AG08395 (cell line): ENCODE data around the gene NAPB.
A peak's percentile ranks its signal among the peaks of the same experiment; 100 is the strongest.

ENCODE experiments used
- DNase-seq: peaks from one replicate; pipeline ENCODE4 v3.0.0; 2012; ENCODE audit warnings: mixed read lengths, low spot score

Gene NAPB

DNA sequence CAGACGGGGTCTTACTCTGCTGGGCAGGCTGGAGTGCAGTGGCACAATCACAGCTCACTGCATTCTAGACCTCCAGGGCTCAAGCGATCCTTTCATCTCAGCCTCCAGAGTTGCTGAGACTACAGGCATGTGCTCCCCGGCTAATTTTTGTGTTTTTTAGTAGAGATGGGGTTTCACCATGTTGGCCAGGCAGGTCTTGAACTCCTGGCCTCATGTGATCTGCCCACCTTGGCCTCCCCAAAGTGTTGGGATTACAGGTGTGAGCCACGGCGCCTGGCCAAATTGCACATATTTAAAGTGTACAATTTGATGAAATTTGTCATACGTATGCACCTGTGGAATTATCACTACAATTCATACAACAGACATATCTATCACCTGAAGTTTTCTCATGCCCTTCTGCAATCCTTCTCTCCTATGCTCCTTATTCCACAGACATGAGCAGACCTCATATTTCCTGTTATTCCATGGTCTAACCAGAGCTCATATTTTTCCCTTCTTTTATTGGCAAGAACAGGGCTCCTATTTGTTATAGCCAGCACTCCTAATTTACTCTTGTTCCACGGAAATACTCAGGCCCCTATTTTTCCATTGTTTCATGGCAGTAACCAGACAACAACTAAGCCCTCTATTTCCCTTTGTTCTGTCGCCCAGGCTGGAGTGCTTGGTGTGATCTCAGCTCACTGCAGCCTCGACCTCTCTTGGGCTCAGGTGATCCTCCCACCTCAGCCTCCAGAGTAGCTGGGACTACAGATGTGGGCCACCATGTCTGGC lies 16.0 kb upstream of the NAPB start:
- DNase-seq, result no peak

GRCh38 chr20:23436681-23437080 lies 15.4 kb upstream of the NAPB start:
- DNase-seq, result no peak

GRCh38 chr20:23435626-23436539 lies 14.6 kb upstream of the NAPB start:
- DNase-seq, result no peak

DNA sequence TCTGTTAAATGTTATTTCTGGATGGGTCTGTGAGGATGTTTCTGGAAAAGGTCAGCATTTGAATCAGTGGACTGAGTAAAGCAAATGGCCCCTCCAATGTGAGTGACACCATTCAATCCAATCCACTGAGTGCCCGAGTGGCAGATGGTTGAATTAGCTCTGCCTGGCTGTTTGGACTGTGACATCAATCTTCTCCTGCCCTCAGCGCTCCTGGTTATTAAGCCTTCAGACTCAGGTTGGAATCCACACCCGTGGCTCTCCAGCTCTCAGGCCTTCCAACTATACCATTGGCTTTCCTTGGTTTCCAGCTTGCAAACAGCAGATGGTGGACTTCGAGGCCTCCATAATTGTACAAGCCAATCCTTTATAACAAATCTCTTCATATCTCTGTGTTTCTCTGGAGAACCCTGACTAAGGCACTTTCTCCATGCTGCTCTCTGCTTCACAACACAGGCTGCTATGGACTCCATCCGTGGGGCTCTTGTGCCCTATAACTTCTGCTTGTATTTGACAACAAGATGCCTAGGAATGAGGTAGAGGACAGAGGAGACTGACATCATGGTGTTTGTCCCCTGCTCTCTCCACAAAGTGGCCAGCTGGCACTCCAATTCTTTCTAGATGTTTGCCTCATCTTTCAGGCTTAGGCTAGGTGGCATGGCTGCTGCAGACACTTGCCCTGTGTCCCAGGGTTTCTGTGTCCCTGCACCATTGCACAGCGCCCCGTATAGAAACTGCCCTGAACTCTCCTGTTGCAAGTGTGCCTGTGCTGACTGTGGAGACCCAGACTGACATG lies 13.4 kb upstream of the NAPB start:
- no peak for DNase-seq

- no peak for DNase-seq
Observed at GRCh38 chr20:23433628-23434027, 12.3 kb upstream of the NAPB start.

DNA sequence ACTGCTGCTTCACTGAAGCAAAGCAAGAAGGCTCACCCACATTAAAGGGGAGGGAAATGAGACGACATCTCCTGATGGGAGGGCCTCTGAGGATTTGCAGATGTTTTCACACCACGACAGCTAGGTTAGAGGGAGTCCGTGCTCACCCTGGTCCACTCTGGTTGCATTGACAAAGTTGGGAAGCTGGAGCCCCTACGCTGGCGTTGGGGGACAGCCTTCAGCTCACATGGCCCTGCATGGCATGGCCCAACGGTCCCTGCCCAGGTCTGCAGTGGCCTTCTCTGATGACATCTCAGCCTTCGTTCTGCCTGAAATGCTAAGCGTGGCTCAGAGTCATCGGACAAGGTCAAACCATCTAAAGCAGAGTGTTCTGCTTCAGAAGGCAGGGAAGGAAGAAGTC lies 3.8 kb upstream of the NAPB start:
- no peak for DNase-seq

DNA sequence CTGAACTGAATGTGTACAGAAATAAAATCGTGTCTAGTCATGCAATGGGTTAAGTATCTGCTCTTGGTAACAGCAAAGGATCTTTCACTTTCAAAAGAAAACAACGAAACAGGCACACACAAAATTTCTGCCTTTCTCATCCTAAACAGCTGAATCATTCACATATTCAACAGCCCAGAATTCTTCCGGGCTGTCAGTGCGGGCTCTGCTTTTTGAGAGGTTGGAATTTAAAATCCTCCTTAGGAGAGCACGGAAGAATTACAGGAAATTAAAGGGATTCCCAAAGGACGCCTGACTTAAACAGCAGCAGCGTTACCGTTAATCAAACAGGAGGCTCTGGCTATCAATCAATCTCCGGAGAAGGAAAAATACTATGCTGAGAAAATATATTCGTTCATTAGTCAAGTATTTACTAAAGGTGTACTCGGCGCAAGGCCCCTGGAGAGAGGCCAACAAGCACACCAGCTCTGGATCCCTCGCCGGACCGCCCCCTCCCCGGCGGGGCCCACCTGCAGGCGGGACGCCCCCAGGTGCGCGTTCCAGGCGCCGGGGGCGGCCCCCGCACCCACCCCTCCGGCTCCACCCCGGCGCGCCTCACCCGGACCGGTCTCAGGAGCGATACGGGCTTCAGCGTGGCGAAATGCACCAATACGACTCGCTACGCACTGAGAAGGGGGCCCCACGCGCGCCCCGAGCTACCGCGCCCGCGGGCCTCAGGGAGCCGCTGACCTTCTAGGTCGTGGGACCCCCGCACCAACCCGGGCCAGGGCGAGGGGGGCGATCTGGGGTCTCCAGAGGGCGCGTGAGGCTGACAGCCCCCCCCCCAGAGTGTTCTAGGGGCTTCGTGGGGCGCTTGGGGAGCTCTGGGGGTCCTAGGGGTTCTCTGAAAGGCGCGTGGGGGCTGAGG lies 1.0 kb downstream of the NAPB start:
- DNase-seq, result peak; percentile 73

GRCh38 chr20:23419657-23419994 lies 1.7 kb downstream of the NAPB start:
- no peak for DNase-seq

- no peak for DNase-seq
Observed at GRCh38 chr20:23417861-23418260, 3.4 kb downstream of the NAPB start.

GRCh38 chr20:23415959-23416583 lies 5.2 kb downstream of the NAPB start:
- no peak for DNase-seq

- DNase-seq, result no peak
Observed at GRCh38 chr20:23415555-23415954, 5.7 kb downstream of the NAPB start.

DNA sequence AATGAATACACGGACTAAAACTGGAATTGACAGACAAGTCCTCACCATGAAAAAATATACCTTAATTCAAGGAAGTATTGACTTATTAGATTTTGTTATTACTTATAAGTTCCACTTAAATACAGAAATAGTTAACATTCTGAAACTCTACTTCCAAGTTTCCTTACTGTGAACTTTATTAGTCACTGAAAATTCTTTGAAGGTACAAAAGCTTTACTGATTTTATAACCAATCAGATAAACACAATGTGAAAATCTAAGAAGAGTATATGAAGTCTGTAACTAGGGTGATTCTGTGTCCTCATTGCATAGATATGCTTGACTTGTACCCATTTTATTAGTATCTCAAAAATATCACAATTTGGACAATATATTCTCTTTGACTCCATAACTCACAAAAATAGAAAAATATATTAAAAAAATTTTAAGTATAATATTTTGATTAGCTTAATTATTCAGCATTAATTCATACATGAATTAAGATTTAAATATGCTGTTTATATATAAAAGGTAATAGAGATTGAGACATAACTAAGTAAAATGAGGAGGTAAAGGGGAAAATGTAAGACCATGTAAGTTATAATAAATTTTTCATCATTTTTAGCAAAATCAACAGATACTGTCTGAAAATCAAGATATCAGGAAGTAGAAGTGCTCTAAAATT lies 6.6 kb downstream of the NAPB start:
- no peak for DNase-seq

- DNase-seq, result no peak
Observed at GRCh38 chr20:23413862-23414422, 7.3 kb downstream of the NAPB start.

GRCh38 chr20:23412026-23412425 lies 9.3 kb downstream of the NAPB start:
- DNase-seq, result no peak

DNA sequence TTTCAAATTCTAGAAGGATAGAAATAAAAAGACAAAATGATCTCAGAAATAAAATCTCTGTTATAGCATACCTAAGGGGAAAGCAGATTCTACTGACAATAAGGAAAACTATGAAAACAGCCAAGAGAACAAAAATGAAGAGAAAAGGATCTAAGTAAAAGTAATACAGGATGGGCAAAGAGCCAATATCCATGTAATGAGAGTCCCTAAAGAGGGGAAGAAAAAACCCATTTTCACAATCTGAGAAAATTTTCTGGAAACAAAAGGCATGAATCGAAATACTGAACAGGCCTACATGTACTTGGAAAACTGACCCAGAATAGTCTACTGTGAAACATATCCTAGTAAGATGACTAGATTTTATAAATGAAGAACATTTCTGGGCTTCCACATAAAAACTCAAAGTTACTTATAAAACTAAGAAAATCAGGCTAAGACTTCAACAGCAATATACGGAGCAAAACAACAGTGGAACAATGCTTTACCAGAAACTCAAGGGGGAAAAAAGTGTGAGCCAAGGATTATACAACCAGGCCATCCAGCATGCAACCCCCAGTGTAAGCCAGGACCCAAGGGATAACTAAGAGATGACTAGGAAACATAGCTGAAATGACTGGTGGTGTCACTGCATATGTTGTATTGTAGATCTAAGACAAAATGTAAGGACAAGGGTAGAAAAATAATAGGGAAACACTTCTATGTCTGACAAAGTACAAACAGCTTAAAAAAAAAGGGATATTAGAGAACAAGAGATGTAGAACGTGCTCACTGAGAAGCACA lies 10.2 kb downstream of the NAPB start:
- DNase-seq, result no peak

DNA sequence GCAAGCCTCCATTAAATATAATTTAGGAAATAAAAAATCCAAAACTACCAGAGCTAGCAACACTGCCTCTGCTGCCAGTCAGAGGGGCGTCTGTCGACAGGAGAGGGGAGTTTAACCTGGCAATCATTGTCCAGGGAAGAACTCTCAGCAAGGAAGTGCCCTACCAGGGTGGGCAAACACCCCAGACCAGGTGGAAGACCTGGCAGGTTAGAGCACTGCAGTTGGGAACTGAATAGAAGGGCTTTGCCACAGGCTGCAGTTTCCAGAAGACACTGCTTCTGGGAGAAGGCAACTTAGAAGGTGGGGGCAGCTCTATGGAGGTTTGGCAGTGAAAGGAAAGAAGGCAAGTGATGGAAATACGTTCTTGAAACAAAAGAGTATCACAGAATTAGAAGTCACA lies 11.5 kb downstream of the NAPB start:
- DNase-seq, result no peak

DNA sequence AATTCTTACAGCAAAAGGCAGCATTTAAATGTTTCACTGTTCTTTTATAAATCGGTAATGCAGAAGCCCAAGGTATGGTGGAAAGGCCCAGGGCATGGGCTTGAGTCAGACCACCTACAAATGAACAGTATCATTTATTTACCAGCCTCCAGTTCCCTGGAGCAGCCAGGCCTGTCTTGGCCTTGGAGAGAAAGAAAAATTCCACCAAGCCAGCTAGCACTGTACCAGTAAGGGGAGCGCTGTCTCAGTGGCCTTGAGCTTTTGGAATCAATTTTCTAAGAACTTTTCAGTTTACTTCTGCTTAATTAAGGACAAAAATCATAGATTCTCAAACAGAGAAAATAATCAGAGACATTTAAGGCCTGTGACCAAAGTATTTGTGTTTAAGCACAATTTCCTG lies 12.3 kb downstream of the NAPB start:
- DNase-seq, result no peak

DNA sequence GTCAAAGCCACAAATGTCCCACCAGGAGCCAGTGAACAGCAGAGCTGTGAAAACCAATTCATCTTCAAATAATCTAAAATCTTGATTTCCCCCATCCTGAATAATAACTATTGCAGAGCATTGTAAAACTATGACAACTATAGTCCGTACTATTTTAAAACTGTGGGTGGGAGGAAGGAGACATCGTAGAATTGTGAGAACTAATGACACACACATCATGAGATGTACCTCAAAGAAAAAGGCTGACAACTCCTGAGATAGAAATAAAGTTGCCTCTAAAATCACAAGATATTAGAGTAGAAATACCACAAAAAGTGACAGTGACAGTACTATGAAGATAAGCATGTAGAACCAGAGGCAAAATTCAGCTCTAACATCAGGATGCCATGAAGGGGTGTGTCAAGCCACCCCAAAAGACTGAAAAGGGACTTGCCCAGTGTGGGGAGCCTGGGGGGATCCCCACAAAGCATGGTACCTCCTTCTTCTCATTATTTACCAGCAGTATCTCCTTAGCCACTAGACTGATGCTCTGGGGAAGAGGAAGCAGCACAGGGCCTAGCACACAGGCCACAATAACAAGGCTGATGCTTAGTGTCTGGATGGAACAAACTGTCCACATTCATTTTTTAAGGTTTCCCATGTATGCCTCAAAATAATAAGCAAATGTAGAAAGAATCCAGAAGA lies 13.4 kb downstream of the NAPB start:
- no peak for DNase-seq

GRCh38 chr20:23406880-23407279 lies 14.4 kb downstream of the NAPB start:
- no peak for DNase-seq
